Measurements from ENCODE around the gene COQ8A. TPM values are rescaled to one million over a fixed set of nuclear protein-coding genes. Genes with fewer than 3 reads are reported as not detected.

The COQ8A gene
- total RNA-seq, 1 donor, result 14.1 TPM

DNA sequence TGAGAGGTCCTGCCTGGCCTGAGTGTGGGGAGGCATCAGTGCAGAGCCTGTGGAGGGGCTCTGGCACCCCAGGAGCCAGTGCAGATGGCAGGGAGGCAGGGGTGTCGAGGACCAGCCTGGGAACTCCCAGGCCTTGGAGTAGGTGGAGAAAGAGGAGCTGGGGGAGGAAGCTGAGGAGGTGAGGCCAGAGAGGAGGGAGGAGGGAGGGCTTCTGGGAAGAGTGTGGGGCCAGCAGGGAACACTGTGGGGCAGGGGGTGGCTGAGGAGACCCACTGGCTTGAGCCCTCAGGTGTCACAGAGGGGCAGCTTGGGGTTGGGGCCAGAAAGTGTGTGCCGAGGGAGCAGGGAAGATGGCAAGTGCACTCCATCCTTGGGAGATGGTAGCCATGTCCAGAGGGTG lies 3.8 kb downstream of the COQ8A start:
- TF ChIP-seq, protein P1, sequence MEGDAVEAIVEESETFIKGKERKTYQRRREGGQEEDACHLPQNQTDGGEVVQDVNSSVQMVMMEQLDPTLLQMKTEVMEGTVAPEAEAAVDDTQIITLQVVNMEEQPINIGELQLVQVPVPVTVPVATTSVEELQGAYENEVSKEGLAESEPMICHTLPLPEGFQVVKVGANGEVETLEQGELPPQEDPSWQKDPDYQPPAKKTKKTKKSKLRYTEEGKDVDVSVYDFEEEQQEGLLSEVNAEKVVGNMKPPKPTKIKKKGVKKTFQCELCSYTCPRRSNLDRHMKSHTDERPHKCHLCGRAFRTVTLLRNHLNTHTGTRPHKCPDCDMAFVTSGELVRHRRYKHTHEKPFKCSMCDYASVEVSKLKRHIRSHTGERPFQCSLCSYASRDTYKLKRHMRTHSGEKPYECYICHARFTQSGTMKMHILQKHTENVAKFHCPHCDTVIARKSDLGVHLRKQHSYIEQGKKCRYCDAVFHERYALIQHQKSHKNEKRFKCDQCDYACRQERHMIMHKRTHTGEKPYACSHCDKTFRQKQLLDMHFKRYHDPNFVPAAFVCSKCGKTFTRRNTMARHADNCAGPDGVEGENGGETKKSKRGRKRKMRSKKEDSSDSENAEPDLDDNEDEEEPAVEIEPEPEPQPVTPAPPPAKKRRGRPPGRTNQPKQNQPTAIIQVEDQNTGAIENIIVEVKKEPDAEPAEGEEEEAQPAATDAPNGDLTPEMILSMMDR (IDR thresholded peaks at IDR 0.05; ENCODE audit: extremely low read depth, low read depth, low read length), result no peak
- no peaks in the 10 kb centered on the region for H3K9me3 ChIP-seq (ENCODE audit: low read depth, low read length)
- H3K79me2 ChIP-seq (ENCODE audit: insufficient read depth, low read length), result no peaks in the 10 kb centered on the region
- DNase-seq (ENCODE audit: insufficient read length, low spot score, missing footprints), result no peak
- no peak overlapping the region for H2AFZ ChIP-seq (ENCODE audit: low read length)
- H3K4me1 ChIP-seq (ENCODE audit: insufficient read depth, low read length), result peaks cover 21% of the 10 kb centered on the region
- H3K27ac ChIP-seq (ENCODE audit: low read depth, low read length), result no peak overlapping the region
- H3K27me3 ChIP-seq (ENCODE audit: insufficient read depth, low read length), result no peaks in the 10 kb centered on the region
- no peaks in the 10 kb centered on the region for H4K20me1 ChIP-seq (ENCODE audit: insufficient read depth, low read length)
- H3K36me3 ChIP-seq (ENCODE audit: insufficient read depth, low read length), result no peaks in the 10 kb centered on the region
- no peak overlapping the region for H3K4me2 ChIP-seq (ENCODE audit: insufficient read depth, low read length)
- no peak overlapping the region for H3K4me3 ChIP-seq (ENCODE audit: insufficient read depth, low read length)

DNA sequence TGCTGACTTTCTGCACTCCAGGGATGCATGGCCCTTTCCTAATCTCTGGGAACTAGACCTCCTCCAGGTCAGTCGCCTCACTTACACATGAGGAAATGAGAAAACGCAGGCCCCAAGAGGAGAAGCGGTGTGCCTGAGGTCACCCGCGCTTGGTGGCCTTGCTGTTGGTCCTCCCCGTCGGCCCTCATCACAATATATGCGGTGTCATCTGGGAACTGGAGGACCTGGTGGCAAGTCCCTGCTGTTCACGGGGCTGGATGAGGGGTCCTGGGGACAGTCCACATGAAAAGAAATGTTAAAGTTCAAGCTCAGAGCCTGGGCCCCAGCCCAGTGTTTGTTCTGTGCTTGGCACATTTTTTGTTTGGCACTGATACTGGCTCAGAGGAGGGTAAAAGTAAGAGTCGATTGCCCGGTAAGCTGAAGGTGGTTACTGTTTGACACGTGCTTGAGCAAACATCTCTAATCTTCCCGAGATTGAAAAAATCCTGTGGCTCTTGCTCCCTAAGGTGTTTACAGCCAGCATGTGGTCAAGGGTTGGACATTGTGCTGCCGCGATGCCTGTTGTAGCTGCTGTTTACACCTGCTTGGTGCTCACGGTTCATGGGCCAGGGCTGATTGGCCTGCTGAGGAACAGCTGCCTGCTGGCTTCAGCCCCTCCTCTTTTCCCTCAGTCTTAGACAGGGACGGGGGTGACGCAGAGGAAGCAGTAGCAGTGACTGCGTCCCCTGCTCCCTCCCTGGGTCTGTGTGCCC lies 5.2 kb downstream of the COQ8A start:
- H3K4me1 ChIP-seq (ENCODE audit: insufficient read depth, low read length), result peaks cover 13% of the 10 kb centered on the region
- TF ChIP-seq, protein P1 (IDR thresholded peaks at IDR 0.05; ENCODE audit: extremely low read depth, low read depth, low read length), result no peak
- H2AFZ ChIP-seq (ENCODE audit: low read length), result no peak overlapping the region
- no peak overlapping the region for H3K27ac ChIP-seq (ENCODE audit: low read depth, low read length)
- no peaks in the 10 kb centered on the region for H3K36me3 ChIP-seq (ENCODE audit: insufficient read depth, low read length)
- no peak overlapping the region for H3K4me2 ChIP-seq (ENCODE audit: insufficient read depth, low read length)
- H3K27me3 ChIP-seq (ENCODE audit: insufficient read depth, low read length), result no peaks in the 10 kb centered on the region
- no peak for DNase-seq (ENCODE audit: insufficient read length, low spot score, missing footprints)
- H3K9me3 ChIP-seq (ENCODE audit: low read depth, low read length), result no peaks in the 10 kb centered on the region
- H4K20me1 ChIP-seq (ENCODE audit: insufficient read depth, low read length), result no peaks in the 10 kb centered on the region
- no peak overlapping the region for H3K4me3 ChIP-seq (ENCODE audit: insufficient read depth, low read length)
- no peaks in the 10 kb centered on the region for H3K79me2 ChIP-seq (ENCODE audit: insufficient read depth, low read length)

DNA sequence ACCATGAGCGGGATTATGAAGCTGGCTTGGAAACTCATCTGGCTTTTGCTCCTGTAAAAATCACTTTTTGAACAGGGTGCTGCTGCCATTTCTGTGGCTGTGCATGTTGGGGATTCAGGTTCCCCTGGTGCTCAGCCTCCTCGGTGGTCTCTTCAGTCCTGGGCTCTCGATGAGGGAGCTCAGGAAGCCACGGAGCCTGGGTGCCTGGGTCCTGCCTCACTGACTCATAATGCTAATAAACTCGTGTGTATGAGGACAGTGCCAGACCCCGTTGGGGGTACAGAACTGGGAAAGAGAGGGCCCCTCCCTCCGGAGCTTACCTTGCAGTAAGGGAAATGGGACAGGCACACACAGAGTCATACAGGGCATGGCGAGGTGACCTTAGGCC lies 5.8 kb downstream of the COQ8A start:
- Histone ChIP-seq H3K9me3 (ENCODE audit: low read depth, low read length) (no peaks in the 10 kb centered on the region), H3K36me3 (ENCODE audit: insufficient read depth, low read length) (no peaks in the 10 kb centered on the region), H3K27me3 (ENCODE audit: insufficient read depth, low read length) (no peaks in the 10 kb centered on the region), H2AFZ (ENCODE audit: low read length) (no peak overlapping the region), H3K27ac (ENCODE audit: low read depth, low read length) (no peak overlapping the region), H3K4me3 (ENCODE audit: insufficient read depth, low read length) (no peak overlapping the region), H3K4me1 (ENCODE audit: insufficient read depth, low read length) (peaks cover 7% of the 10 kb centered on the region), H3K4me2 (ENCODE audit: insufficient read depth, low read length) (no peak overlapping the region), H3K79me2 (ENCODE audit: insufficient read depth, low read length) (no peaks in the 10 kb centered on the region), H4K20me1 (ENCODE audit: insufficient read depth, low read length) (no peaks in the 10 kb centered on the region)
- no peak for DNase-seq (ENCODE audit: insufficient read length, low spot score, missing footprints)
- TF ChIP-seq, protein P1 (IDR thresholded peaks at IDR 0.05; ENCODE audit: extremely low read depth, low read depth, low read length), result no peak

DNA sequence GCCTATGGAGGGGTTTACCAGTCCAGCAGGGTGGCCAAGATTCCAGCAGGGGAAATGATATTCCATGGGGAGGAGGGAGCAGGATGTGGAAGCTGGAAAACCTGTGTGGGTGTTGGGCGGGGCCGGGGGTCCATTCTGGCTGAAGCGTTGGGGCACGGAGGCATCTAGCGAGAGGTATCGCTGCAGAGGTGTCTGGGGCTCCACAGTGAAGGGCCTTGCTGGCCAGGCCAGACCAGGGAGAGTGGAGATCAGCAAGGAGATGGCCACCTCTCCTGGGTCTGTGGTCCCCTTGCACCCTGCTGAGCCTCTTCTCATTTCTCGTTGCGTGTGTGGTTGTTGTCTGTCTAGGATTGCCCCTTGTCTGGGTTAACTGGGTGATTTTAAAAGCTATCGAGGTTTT lies 6.2 kb downstream of the COQ8A start:
- no peak overlapping the region for H3K4me2 ChIP-seq (ENCODE audit: insufficient read depth, low read length)
- H3K27ac ChIP-seq (ENCODE audit: low read depth, low read length), result no peak overlapping the region
- no peaks in the 10 kb centered on the region for H3K9me3 ChIP-seq (ENCODE audit: low read depth, low read length)
- no peak overlapping the region for H3K4me3 ChIP-seq (ENCODE audit: insufficient read depth, low read length)
- no peaks in the 10 kb centered on the region for H3K27me3 ChIP-seq (ENCODE audit: insufficient read depth, low read length)
- H2AFZ ChIP-seq (ENCODE audit: low read length), result no peak overlapping the region
- TF ChIP-seq, protein P1 (IDR thresholded peaks at IDR 0.05; ENCODE audit: extremely low read depth, low read depth, low read length), result no peak
- DNase-seq (ENCODE audit: insufficient read length, low spot score, missing footprints), result no peak
- H3K36me3 ChIP-seq (ENCODE audit: insufficient read depth, low read length), result no peaks in the 10 kb centered on the region
- peaks cover 5% of the 10 kb centered on the region for H3K4me1 ChIP-seq (ENCODE audit: insufficient read depth, low read length)
- H3K79me2 ChIP-seq (ENCODE audit: insufficient read depth, low read length), result no peaks in the 10 kb centered on the region
- H4K20me1 ChIP-seq (ENCODE audit: insufficient read depth, low read length), result no peaks in the 10 kb centered on the region

Data from osteoblast (primary cell).